Stimulated activated CD8-positive, alpha-beta memory T cell treated with anti-CD3 and anti-CD28 coated beads, Interleukin-15, amount 100 ng/mL, for 1 hour (primary cell): ENCODE data around the gene TMC1.

ENCODE experiments used
- DNase-seq: peaks from one replicate; pipeline ENCODE4 v3.0.0-alpha.2; 2020; ENCODE audit warnings: low read depth

The TMC1 gene

GRCh38 chr9:72872718-72873117 lies 351.3 kb downstream of the TMC1 start:
- no peak for DNase-seq

GRCh38 chr9:72873456-72873855 lies 352.0 kb downstream of the TMC1 start:
- no peak for DNase-seq

GRCh38 chr9:72874344-72874743 lies 352.9 kb downstream of the TMC1 start:
- no peak for DNase-seq

- no peak for DNase-seq
Measured at GRCh38 chr9:72875221-72875620, 353.8 kb downstream of the TMC1 start.

GRCh38 chr9:72880821-72881220 lies 359.4 kb downstream of the TMC1 start:
- DNase-seq, result no peak

- no peak for DNase-seq
Measured at GRCh38 chr9:72882117-72882775, 360.8 kb downstream of the TMC1 start.

GRCh38 chr9:72883875-72884274 lies 362.5 kb downstream of the TMC1 start:
- DNase-seq, result no peak

- no peak for DNase-seq
Measured at GRCh38 chr9:72884508-72884907, 363.1 kb downstream of the TMC1 start.
